ENCODE results near the gene FGR. TPM values are rescaled to one million over a fixed set of nuclear protein-coding genes. Genes with fewer than 3 reads are reported as not detected.

Gene FGR
- total and polyA plus RNA-seq, 2 experiments from 2014 or later, result 0.53 to 0.56 TPM

GRCh38 chr1:27655151-27655937 is 20.4 kb upstream of the FGR start:
- Histone ChIP-seq H3K4me3 (no peak overlapping the region), H3K4me1 (ENCODE audit: insufficient read depth) (peaks cover 29% of the 10 kb centered on the region), H3K9me2 (ENCODE audit: insufficient read depth) (no peaks in the 10 kb centered on the region; the same call in 1 of the 2 replicates), H4K20me1 (replicated peaks; ENCODE audit: insufficient read depth) (no peaks in the 10 kb centered on the region), H3K27me3 (ENCODE audit: insufficient read depth) (peaks cover 8% of the 10 kb centered on the region; the same call in 1 of the 2 replicates), H3F3A (replicated peaks; ENCODE audit: low read depth) (0 out of 2 replicates have a peak, but pooled peaks cover 17% of the 10 kb centered on the region), H3K4me2 (peak overlapping the region; percentile 48), H3K79me2 (replicated peaks; ENCODE audit: insufficient read depth) (no peaks in the 10 kb centered on the region), H2AFZ (peak overlapping the region; percentile 73), H3K36me3 (ENCODE audit: insufficient read depth) (no peaks in the 10 kb centered on the region), H3K27ac (ENCODE audit: low read depth) (peak overlapping the region; percentile 7)
- Mint-ChIP-seq H3K36me3 (ENCODE audit: low read depth) (no peaks in the 10 kb centered on the region; the same call in 2 of the 3 replicates), H3K4me3 (no peak overlapping the region; the same call in 2 of the 3 replicates), H3K4me1 (peaks cover 41% of the 10 kb centered on the region), H3K9me3 (no peaks in the 10 kb centered on the region), H3K27me3 (ENCODE audit: insufficient read depth, low read depth, poor library complexity) (peaks cover 7% of the 10 kb centered on the region), H3K27ac (peak overlapping the region; percentile 65)
- DNase-seq (ENCODE audit: low spot score) (peak; percentile 40), ATAC-seq (no peak)
- TF ChIP-seq NANOG (IDR thresholded peaks at IDR 0.05; ENCODE audit: borderline replicate concordance), result no peak
- no peak for TF ChIP-seq JUNB (IDR thresholded peaks at IDR 0.05; ENCODE audit: unreplicated experiment)
- no peak for TF ChIP-seq CTCF (conservative IDR thresholded peaks at IDR 0.05; ENCODE audit: low read depth in 2 of 2)
- TF ChIP-seq POLR2AphosphoS5 (IDR thresholded peaks at IDR 0.05; ENCODE audit: low read depth), result no peak

GRCh38 chr1:27652111-27652864 is 17.3 kb upstream of the FGR start:
- Histone ChIP-seq H3K36me3 (ENCODE audit: insufficient read depth) (no peaks in the 10 kb centered on the region), H3K4me1 (ENCODE audit: insufficient read depth) (peaks cover 21% of the 10 kb centered on the region), H4K20me1 (replicated peaks; ENCODE audit: insufficient read depth) (no peaks in the 10 kb centered on the region), H3K4me3 (no peak overlapping the region), H2AFZ (no peak overlapping the region), H3F3A (replicated peaks; ENCODE audit: low read depth) (peaks cover 12% of the 10 kb centered on the region; the same call in 1 of the 2 replicates), H3K27ac (ENCODE audit: low read depth) (no peak overlapping the region), H3K27me3 (ENCODE audit: insufficient read depth) (no peaks in the 10 kb centered on the region), H3K79me2 (replicated peaks; ENCODE audit: insufficient read depth) (no peaks in the 10 kb centered on the region), H3K9me2 (ENCODE audit: insufficient read depth) (no peaks in the 10 kb centered on the region; the same call in 1 of the 2 replicates), H3K4me2 (no peak overlapping the region)
- Mint-ChIP-seq H3K4me3 (no peak overlapping the region), H3K27me3 (ENCODE audit: insufficient read depth, low read depth, poor library complexity) (peaks cover 6% of the 10 kb centered on the region), H3K4me1 (peaks cover 35% of the 10 kb centered on the region), H3K36me3 (ENCODE audit: low read depth) (no peaks in the 10 kb centered on the region), H3K9me3 (no peaks in the 10 kb centered on the region), H3K27ac (no peak overlapping the region)
- DNase-seq (ENCODE audit: low spot score), result no peak
- TF ChIP-seq ETS1 (IDR thresholded peaks at IDR 0.05) (no peak), POLR2AphosphoS5 (IDR thresholded peaks at IDR 0.05; ENCODE audit: low read depth) (no peak), CREB1 (CRISPR knock-in tag; IDR thresholded peaks at IDR 0.05; ENCODE audit: low read depth) (no peak), EZH2phosphoT487 (IDR thresholded peaks at IDR 0.05; ENCODE audit: unreplicated experiment) (no peak)
- no peak for ATAC-seq

All from GM23338 (cell line).